Stimulated activated CD8-positive, alpha-beta memory T cell treated with anti-CD3 and anti-CD28 coated beads, Interleukin-2, amount 100 ng/mL, for 48 hours (primary cell): ENCODE results near the gene USP17L12.
"Not testable (repeated sequence)": the region's sequence is repeated elsewhere in the genome, so short reads cannot be mapped to it uniquely, and the experiment has no call there.

Source experiments
- DNase-seq, 2 donors: peaks; one replicate each; pipeline ENCODE4 v3.0.0-alpha.2; 2020; ENCODE audit warnings: low read depth in 2 of 2

The USP17L12 gene

GRCh38 chr4:9219852-9220251, at the start of gene USP17L12:
USP17L12 (plus strand) TSS chr4:9220152; CDS start chr4:9220152, 0 bp downstream.
- not testable (repeated sequence) for DNase-seq

- DNase-seq, result not testable (repeated sequence)
Measured at GRCh38 chr4:9210357-9210756, 9.6 kb upstream of the USP17L12 start, which contains the start of gene USP17L10. USP17L10 (plus strand) TSS chr4:9210657; CDS start chr4:9210657, 0 bp downstream.

- DNase-seq, result not testable (repeated sequence)
Measured at GRCh38 chr4:9214701-9215100, 5.3 kb upstream of the USP17L12 start.

GRCh38 chr4:9215105-9215504, 4.8 kb upstream of the USP17L12 start, which contains the start of gene USP17L11:
USP17L11 (plus strand) TSS chr4:9215405; CDS start chr4:9215405, 0 bp downstream.
- not testable (repeated sequence) for DNase-seq

GRCh38 chr4:9224596-9224995, 4.6 kb downstream of the USP17L12 start, which contains the start of gene USP17L13:
USP17L13 (plus strand) TSS chr4:9224896; CDS start chr4:9224896, 0 bp downstream.
- not testable (repeated sequence) for DNase-seq

GRCh38 chr4:9230249-9230648, 10.3 kb downstream of the USP17L12 start:
- DNase-seq, result not testable (repeated sequence)

- not testable (repeated sequence) for DNase-seq
Measured at GRCh38 chr4:9234085-9234484, 14.1 kb downstream of the USP17L12 start, which contains the start of gene USP17L15. USP17L15 (plus strand) TSS chr4:9234385; CDS start chr4:9234385, 0 bp downstream.

- DNase-seq, result not testable (repeated sequence)
Measured at GRCh38 chr4:9238461-9238860, 18.5 kb downstream of the USP17L12 start.

- not testable (repeated sequence) for DNase-seq
Measured at GRCh38 chr4:9243579-9243978, 23.6 kb downstream of the USP17L12 start, which contains the start of gene USP17L17. USP17L17 (plus strand) TSS chr4:9243879; CDS start chr4:9243879, 0 bp downstream.

- not testable (repeated sequence) for DNase-seq
Measured at GRCh38 chr4:9247953-9248680, 28.2 kb downstream of the USP17L12 start, which contains the start of gene USP17L18. USP17L18 (plus strand) TSS chr4:9248630; CDS start chr4:9248630, 0 bp downstream.

GRCh38 chr4:9253078-9253477, 33.1 kb downstream of the USP17L12 start, which contains the start of gene USP17L19:
USP17L19 (plus strand) TSS chr4:9253378; CDS start chr4:9253378, 0 bp downstream.
- not testable (repeated sequence) for DNase-seq

GRCh38 chr4:9257824-9258223, 37.9 kb downstream of the USP17L12 start, which contains the start of gene USP17L20:
USP17L20 (plus strand) TSS chr4:9258124; CDS start chr4:9258124, 0 bp downstream.
- not testable (repeated sequence) for DNase-seq

- not testable (repeated sequence) for DNase-seq
Measured at GRCh38 chr4:9262572-9262971, 42.6 kb downstream of the USP17L12 start, which contains the start of gene USP17L21. USP17L21 (plus strand) TSS chr4:9262872; CDS start chr4:9262872, 0 bp downstream.

- not testable (repeated sequence) for DNase-seq
Measured at GRCh38 chr4:9267319-9267718, 47.4 kb downstream of the USP17L12 start, which contains the start of gene USP17L22. USP17L22 (plus strand) TSS chr4:9267619; CDS start chr4:9267619, 0 bp downstream.
